Head of caudate nucleus (tissue), 42 donors: Measurements from ENCODE around the gene OLA1.

ENCODE experiments used
- DNase-seq, 42 donors: peaks; one replicate each; pipeline versions ENCODE4 v3.0.0 to v3.0.0-alpha.2; 2020 to 2021; ENCODE audit warnings: mixed read lengths in 7 of 42
- intact Hi-C: fragments of 100-400 bp; cut with DNase I; formaldehyde crosslinking; loops from one replicate; pipeline ENCODE4 v1.15.0; 2022

The OLA1 gene

DNA sequence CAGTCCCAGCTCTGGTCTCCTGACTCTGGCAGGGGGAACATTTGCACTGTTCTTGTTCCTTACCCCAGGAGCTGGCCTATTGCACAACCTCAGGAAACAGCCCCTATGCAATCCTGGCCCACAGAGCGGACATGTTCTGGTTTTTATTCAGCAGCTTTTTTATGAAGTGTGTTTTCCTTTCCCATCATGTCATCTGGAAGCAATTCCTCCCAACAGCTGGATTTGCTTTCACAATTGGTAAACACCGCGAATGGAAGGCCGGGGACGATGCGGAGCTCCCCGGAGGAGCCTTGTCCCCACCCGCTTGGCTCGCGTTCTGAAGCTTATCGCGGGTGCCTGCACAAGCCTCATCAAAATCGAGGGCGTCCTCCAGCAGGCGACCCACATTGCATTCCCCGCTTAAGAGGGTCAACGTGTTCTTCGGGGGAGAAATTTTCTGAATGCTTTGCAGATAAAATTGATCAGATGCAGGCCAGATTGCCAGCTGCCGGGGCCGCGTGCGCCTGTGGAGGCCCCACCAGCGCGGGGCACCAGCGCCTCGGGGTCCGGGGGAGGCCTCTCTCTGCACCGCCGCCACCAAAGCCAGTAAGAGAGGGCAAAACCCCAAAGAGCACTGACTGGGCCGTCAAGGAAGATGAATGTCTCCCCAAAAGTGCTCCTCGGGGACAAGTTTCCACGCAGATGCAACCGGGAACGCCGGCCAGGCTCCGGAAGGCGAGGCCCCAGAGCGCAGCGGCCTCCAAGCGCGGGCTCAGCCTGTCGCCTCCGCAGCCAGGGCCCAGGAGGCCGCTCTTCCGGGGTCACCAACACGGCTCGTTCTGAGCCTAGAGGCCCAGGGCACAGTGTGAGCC, 222.8 kb downstream of the OLA1 start:
- peak in 21 of 42 donors; percentile 15 to 65 (median 34) for DNase-seq
- intact Hi-C loops = no loop called here

DNA sequence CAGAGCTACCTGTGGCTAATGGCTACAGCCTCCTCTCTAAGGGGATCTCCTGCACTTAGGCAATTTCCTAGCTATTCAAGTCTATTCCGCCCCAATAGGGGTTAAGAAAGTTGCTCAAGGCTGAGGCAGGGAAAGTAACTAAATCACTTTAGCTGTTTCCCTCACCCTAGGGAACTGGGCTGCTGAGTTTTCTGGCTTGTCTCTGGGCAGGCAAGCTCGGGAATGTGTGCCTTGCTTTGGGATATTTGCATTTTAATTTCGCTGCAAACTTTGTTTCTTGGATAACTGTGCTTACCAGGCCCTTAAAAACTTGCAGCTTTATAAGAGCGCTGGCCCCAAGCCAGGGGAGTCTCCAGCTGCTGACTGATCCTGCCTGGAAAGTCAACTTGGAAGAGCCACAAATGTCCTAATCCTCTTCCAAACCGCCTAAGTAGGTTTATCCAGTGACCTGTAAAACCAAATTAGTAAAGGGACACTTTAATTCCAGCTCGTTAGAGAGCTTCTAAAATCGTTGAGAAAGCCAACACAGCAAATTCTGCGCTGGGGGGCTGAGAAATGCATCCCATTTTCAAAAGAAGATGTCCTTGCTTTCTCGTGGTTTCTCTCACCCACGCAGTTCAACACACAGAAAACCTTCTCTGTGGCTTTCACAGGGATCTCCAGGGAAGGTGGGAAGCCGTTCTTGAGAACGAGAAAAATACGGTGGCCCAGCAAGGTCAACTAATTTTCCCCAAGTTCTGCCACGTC, 223.6 kb downstream of the OLA1 start:
- peak in 2 of 42 donors; percentile 12 to 28 for DNase-seq
- intact Hi-C loops = no loop called here

DNA sequence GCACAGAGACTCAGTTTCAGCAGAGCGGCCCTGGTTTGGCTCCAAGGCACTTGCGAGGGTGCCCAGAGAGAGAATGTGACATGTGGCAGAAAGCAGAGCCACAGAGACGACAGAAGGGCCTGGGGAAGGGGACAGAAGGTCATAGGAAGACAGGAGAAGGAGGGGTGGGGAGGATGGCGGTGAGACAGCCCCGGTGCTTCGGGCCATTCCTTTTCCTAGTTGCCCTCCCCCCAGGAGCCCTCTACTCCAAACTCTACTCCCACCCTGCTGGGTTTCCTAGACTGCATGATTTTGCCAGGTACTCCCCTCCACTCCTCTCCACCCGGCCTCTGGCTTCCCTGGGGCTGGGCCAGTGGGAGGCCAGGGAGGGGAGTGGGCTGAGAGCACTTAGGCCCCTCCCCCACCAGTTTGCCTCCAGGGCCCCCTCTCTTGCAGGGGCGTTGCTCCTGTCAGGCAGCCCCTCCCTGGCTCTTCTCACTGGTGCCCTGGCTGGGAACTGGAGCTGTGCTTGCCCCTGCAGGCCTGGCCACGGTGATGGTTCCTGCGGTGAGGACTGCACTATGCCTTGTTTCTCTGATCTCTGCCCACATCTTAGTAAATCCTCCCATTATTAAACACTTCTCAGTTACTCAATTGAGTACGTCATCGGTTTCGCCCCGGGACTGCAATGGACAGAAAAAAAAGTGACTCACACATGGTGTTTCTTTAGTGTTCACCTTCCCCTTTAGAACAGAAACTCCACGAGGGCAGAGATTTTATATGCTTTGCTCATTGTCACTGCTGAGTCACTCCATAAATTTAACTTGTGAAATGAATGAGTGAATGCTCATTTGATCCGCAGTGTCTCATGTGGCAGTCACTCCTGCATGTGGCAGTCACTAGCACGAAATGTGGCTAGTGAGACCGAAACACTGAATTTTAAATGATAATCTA, 224.5 kb downstream of the OLA1 start:
- peak in 7 of 42 donors; percentile 10 to 58 (median 18) for DNase-seq
- intact Hi-C loops = no loop called here
